IMR-90 (cell line): ENCODE results near the gene RPS29. TPM values are rescaled to one million over a fixed set of nuclear protein-coding genes. Genes with fewer than 3 reads are reported as not detected.

ENCODE experiments used
- ATAC-seq: fragments of 200-7000 bp; cut with Tn5 transposase; 2 replicates; pipeline ENCODE4 v1.9.1; 2020; ENCODE audit warnings: low read depth, mild to moderate bottlenecking, moderate library complexity
- BruUV-seq: library from RNA; stranded (reverse); fragments of 400-500 nt; replicated peaks from 2 replicates; lab custom pipeline; 2021; lab: Mats Ljungman, UMichigan
- CTCF ChIA-PET: fragments of 300-600 bp; formaldehyde crosslinking; extraction: SDS; loops from one replicate; lab custom pipeline; 2021; ENCODE audit warnings: antibody characterized with exemption; lab: Yijun Ruan, JAX
- POLR2A ChIA-PET: fragments of 300-600 bp; sonication (Branson Sonifier 250); formaldehyde crosslinking; loops from one replicate; lab custom pipeline; 2022; ENCODE audit warnings: antibody characterized with exemption; ENCODE audit not compliant: unreplicated experiment; lab: Charles Lee
- DNase-seq: peaks from one replicate; pipeline ENCODE4 v3.0.0; 2013
- H2AFZ ChIP-seq: replicated peaks from 2 replicates; pipeline ENCODE3; 2013; ENCODE audit warnings: low read length, mild to moderate bottlenecking; ENCODE audit not compliant: poor library complexity
- H2AK5ac ChIP-seq: 2 replicates; pipeline ENCODE4 v1.6.1; 2013; ENCODE audit warnings: low read depth, low read length, inconsistent platforms
- H2AK9ac ChIP-seq: replicated peaks from 2 replicates; pipeline ENCODE3; 2013; ENCODE audit warnings: mild to moderate bottlenecking, low read depth, low read length, moderate library complexity; ENCODE audit not compliant: poor library complexity
- H2BK120ac ChIP-seq: 2 replicates; pipeline ENCODE4 v1.6.1; 2013; ENCODE audit warnings: low read depth, low read length, inconsistent platforms
- H2BK15ac ChIP-seq: 3 replicates; pipeline ENCODE4 v1.6.1; 2013; ENCODE audit warnings: low read depth, low read length, inconsistent platforms
- H2BK20ac ChIP-seq: 2 replicates; pipeline ENCODE4 v1.6.1; 2013; ENCODE audit warnings: low read depth, mild to moderate bottlenecking, inconsistent platforms, low read length, moderate library complexity
- H2BK5ac ChIP-seq: 2 replicates; pipeline ENCODE4 v1.6.1; 2013; ENCODE audit warnings: mild to moderate bottlenecking, low read depth, low read length, inconsistent platforms; ENCODE audit not compliant: poor library complexity, severe bottlenecking
- H3K14ac ChIP-seq: replicated peaks from 2 replicates; pipeline ENCODE4 v1.6.1; 2013; ENCODE audit warnings: low read depth, low read length, inconsistent platforms
- H3K18ac ChIP-seq: 2 replicates; pipeline ENCODE4 v1.6.1; 2013; ENCODE audit warnings: low read depth, low read length, control low read depth
- H3K23ac ChIP-seq: 2 replicates; pipeline ENCODE4 v1.6.1; 2013; ENCODE audit warnings: low read depth, low read length, inconsistent platforms
- H3K27ac ChIP-seq: 2 replicates; pipeline ENCODE4 v1.5.1; 2013; ENCODE audit warnings: mild to moderate bottlenecking, control low read depth, low read length; ENCODE audit not compliant: insufficient read depth
- H3K27me3 ChIP-seq: 2 replicates; pipeline ENCODE4 v1.6.1; 2013; ENCODE audit warnings: low read length; ENCODE audit not compliant: control insufficient read depth, insufficient read depth
- H3K36me3 ChIP-seq: 2 replicates; pipeline ENCODE4 v1.6.1; 2013; ENCODE audit warnings: low read length, mixed read lengths; ENCODE audit not compliant: control insufficient read depth, insufficient read depth
- H3K4ac ChIP-seq: 2 replicates; pipeline ENCODE4 v1.6.1; 2013; ENCODE audit warnings: low read depth, low read length, inconsistent platforms
- H3K4me1 ChIP-seq: 2 replicates; pipeline ENCODE4 v1.6.1; 2013; ENCODE audit warnings: low read length, mixed read lengths; ENCODE audit not compliant: control insufficient read depth, insufficient read depth
- H3K4me2 ChIP-seq: 2 replicates; pipeline ENCODE4 v1.6.1; 2013; ENCODE audit warnings: low read depth, mild to moderate bottlenecking, control low read depth, low read length, moderate library complexity
- H3K4me3 ChIP-seq: 2 replicates; pipeline ENCODE4 v1.5.1; 2013; ENCODE audit warnings: low read depth, mild to moderate bottlenecking, control low read depth, low read length, moderate library complexity; ENCODE audit not compliant: insufficient read depth
- H3K56ac ChIP-seq: 2 replicates; pipeline ENCODE4 v1.6.1; 2013; ENCODE audit warnings: low read length, inconsistent platforms; ENCODE audit not compliant: insufficient read depth; ENCODE audit errors: extremely low read depth
- H3K79me1 ChIP-seq, 2 experiments: 2 replicates each; pipeline ENCODE4 v1.6.1; 2013; ENCODE audit warnings: low read length in 2 of 2, inconsistent platforms in 1 of 2, low read depth in 1 of 2
- H3K9ac ChIP-seq: 2 replicates; pipeline ENCODE4 v1.6.1; 2013; ENCODE audit warnings: low read depth, low read length, control low read depth
- H3K9me1 ChIP-seq: 2 replicates; pipeline ENCODE4 v1.6.1; 2013; ENCODE audit warnings: low read length, inconsistent platforms; ENCODE audit not compliant: insufficient read depth
- H3K9me3 ChIP-seq: 2 replicates; pipeline ENCODE4 v1.6.1; 2013; ENCODE audit warnings: low read length; ENCODE audit not compliant: control insufficient read depth, insufficient read depth
- H4K20me1 ChIP-seq: 2 replicates; pipeline ENCODE4 v1.6.1; 2013; ENCODE audit warnings: low read length, inconsistent platforms; ENCODE audit not compliant: insufficient read depth
- H4K5ac ChIP-seq: 2 replicates; pipeline ENCODE4 v1.6.1; 2013; ENCODE audit warnings: mild to moderate bottlenecking, low read depth, low read length, control low read depth
- H4K8ac ChIP-seq, 2 experiments: 2 replicates each; pipeline ENCODE4 v1.6.1; 2013; ENCODE audit warnings: low read depth in 2 of 2, low read length in 2 of 2, control low read depth in 1 of 2, inconsistent platforms in 1 of 2
- H4K91ac ChIP-seq: 2 replicates; pipeline ENCODE4 v1.6.1; 2013; ENCODE audit warnings: low read depth, low read length, inconsistent platforms; ENCODE audit not compliant: insufficient read depth
- MAZ ChIP-seq: IDR thresholded peaks from 2 replicates; pipeline ENCODE4 v1.6.1; 2012; ENCODE audit warnings: low read depth, mild to moderate bottlenecking, low read length, improper control_type of control experiment, moderate library complexity, borderline replicate concordance
- NFE2L2 ChIP-seq: fragments of 150-350 bp; IDR thresholded peaks from 2 replicates; pipeline ENCODE4 v1.6.1; 2016; ENCODE audit warnings: low read depth, mild to moderate bottlenecking, low read length
- SMC3 ChIP-seq: fragments of 150-350 bp; IDR thresholded peaks from 2 replicates; pipeline ENCODE4 v1.6.1; 2016; ENCODE audit warnings: low read depth, mild to moderate bottlenecking, antibody characterized with exemption, low read length, moderate library complexity
- WGBS, 2 experiments: methylation state at CpG; one replicate each; pipeline versions ENCODE4 v1.1.5 to v1.1.7; 2013; ENCODE audit warnings: missing lambda C conversion rate in 2 of 2; ENCODE audit not compliant: insufficient read length in 1 of 2; ENCODE audit errors: extremely low coverage in 2 of 2; 5-methylcytosine and 5-hydroxymethylcytosine counted together
- dilution Hi-C: fragments of 300-500 bp; cut with HindIII; formaldehyde crosslinking; loops from one replicate; pipeline ENCODE4 v1.14.3; 2018; ENCODE audit warnings: low sequenced_read_pairs; ENCODE audit not compliant: unreplicated experiment
- in situ Hi-C: fragments of 300-500 bp; cut with MboI; formaldehyde crosslinking; loops from 3 replicates; pipeline ENCODE4 v1.14.3; 2019; ENCODE audit warnings: low sequenced_read_pairs, inconsistent platforms, mixed read lengths
- intact Hi-C: fragments of 100-400 bp; cut with micrococcal nuclease; formaldehyde crosslinking; loops from 2 replicates; pipeline ENCODE4 v1.10.0; 2022
- polyA plus RNA-seq, 3 experiments: library from polyadenylated mRNA; depleted of rRNA; stranded (reverse); fragments of >200 nt; gene quantifications; 2 replicates each; pipeline ENCODE4 v1.2.3, GENCODE V29; 2012; ENCODE audit warnings: low replicate concordance in 1 of 3
- total RNA-seq: library from RNA; depleted of rRNA; stranded (reverse); fragments of >200 nt; gene quantifications from 2 replicates; pipeline ENCODE4 v1.2.3, GENCODE V29; 2012
- TF ChIP-seq, protein P1 (sequence below): fragments of 150-350 bp; IDR thresholded peaks from 2 replicates; pipeline ENCODE4 v1.6.1; 2016; ENCODE audit warnings: low read depth, mild to moderate bottlenecking, low read length, moderate library complexity, borderline replicate concordance
- TF ChIP-seq, protein P2 (sequence below): conservative IDR thresholded peaks from 2 replicates; pipeline ENCODE4 v1.5.1; 2012; ENCODE audit warnings: mild to moderate bottlenecking, low read depth, low read length, improper control_type of control experiment

The RPS29 gene
- total and polyA plus RNA-seq, 2 of the 4 experiments (the other 2 are of a cell fraction) = 318 to 10,393 TPM

DNA sequence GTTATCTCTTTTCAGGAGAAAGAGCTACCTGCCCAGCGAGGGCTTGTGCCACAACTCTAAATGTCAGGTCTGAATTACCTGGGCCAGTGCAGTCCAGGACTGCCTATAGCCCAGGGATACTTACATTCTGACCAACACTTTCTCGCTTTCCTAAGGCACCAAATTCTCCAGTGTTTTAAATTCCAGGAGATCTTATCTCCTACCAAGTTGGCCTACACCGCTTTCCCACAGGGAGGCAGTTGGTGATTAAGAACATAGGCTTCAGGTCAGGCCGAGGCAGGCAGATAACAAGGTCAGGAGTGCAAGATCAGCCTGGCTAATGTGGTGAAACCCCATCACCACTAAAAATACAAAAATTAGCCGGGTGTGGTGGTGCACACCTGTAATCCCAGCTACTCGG lies 41.1 kb downstream of the RPS29 start:
- H3K4me1 ChIP-seq = no peaks in the 10 kb centered on the region
- TF ChIP-seq NFE2L2 = no peak
- no peak for TF ChIP-seq MAZ
- TF ChIP-seq, protein P1, sequence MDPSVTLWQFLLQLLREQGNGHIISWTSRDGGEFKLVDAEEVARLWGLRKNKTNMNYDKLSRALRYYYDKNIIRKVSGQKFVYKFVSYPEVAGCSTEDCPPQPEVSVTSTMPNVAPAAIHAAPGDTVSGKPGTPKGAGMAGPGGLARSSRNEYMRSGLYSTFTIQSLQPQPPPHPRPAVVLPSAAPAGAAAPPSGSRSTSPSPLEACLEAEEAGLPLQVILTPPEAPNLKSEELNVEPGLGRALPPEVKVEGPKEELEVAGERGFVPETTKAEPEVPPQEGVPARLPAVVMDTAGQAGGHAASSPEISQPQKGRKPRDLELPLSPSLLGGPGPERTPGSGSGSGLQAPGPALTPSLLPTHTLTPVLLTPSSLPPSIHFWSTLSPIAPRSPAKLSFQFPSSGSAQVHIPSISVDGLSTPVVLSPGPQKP = no peak
- no peak for TF ChIP-seq SMC3
- TF ChIP-seq, protein P2, sequence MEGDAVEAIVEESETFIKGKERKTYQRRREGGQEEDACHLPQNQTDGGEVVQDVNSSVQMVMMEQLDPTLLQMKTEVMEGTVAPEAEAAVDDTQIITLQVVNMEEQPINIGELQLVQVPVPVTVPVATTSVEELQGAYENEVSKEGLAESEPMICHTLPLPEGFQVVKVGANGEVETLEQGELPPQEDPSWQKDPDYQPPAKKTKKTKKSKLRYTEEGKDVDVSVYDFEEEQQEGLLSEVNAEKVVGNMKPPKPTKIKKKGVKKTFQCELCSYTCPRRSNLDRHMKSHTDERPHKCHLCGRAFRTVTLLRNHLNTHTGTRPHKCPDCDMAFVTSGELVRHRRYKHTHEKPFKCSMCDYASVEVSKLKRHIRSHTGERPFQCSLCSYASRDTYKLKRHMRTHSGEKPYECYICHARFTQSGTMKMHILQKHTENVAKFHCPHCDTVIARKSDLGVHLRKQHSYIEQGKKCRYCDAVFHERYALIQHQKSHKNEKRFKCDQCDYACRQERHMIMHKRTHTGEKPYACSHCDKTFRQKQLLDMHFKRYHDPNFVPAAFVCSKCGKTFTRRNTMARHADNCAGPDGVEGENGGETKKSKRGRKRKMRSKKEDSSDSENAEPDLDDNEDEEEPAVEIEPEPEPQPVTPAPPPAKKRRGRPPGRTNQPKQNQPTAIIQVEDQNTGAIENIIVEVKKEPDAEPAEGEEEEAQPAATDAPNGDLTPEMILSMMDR = no peak
- H3K4ac ChIP-seq = no peak overlapping the region
- no peak overlapping the region for H3K27ac ChIP-seq
- H4K91ac ChIP-seq = no peak overlapping the region
- ATAC-seq = no peak
- dilution Hi-C loops = no loop called here
- no peak overlapping the region for H2BK20ac ChIP-seq
- H3K18ac ChIP-seq = no peak overlapping the region
- ChIA-PET CTCF (no interaction called here), POLR2A (no interaction called here)
- no peak overlapping the region for H2AK9ac ChIP-seq
- H3K36me3 ChIP-seq = no peaks in the 10 kb centered on the region
- H4K20me1 ChIP-seq = no peaks in the 10 kb centered on the region
- H3K56ac ChIP-seq = no peak overlapping the region
- H3K27me3 ChIP-seq = no peaks in the 10 kb centered on the region
- H2BK120ac ChIP-seq = no peak overlapping the region
- H2BK5ac ChIP-seq = no peak overlapping the region
- H3K4me2 ChIP-seq = no peak overlapping the region
- no peak overlapping the region for H3K4me3 ChIP-seq
- H3K79me1 ChIP-seq = no peaks in the 10 kb centered on the region
- no peaks in the 10 kb centered on the region for H3K9me3 ChIP-seq
- in situ Hi-C loops = no loop called here
- H3K9me1 ChIP-seq = no peaks in the 10 kb centered on the region
- H3K14ac ChIP-seq = no peak overlapping the region
- H4K8ac ChIP-seq = no peak overlapping the region
- no peak overlapping the region for H3K9ac ChIP-seq
- no peak overlapping the region for H2AK5ac ChIP-seq
- no peak overlapping the region for H2AFZ ChIP-seq
- no peak overlapping the region for H4K5ac ChIP-seq
- WGBS, 2 experiments = no CpG with 5 or more reads among the region's 6 CpGs
- H2BK15ac ChIP-seq = no peak overlapping the region
- intact Hi-C loops = no loop called here
- H3K23ac ChIP-seq = no peak overlapping the region
- no TSS peak for BruUV-seq
- no peak for DNase-seq
